ENCODE results near the gene ZRANB1.
"Not testable (repeated sequence)": the region's sequence is repeated elsewhere in the genome, so short reads cannot be mapped to it uniquely, and the experiment has no call there.

Gene ZRANB1

GRCh38 chr10:124912101-124912886 lies 29.6 kb upstream of the ZRANB1 start:
- in situ Hi-C loops (cut with MboI; ENCODE audit: low pct_unique_long_range_greater_than_20kb, low sequenced_read_pairs, unreplicated experiment) = no loop called here
- TF ChIP-seq CTCF (IDR thresholded peaks at IDR 0.05; ENCODE audit: extremely low read depth, insufficient read depth, missing control alignments) = no peak

GRCh38 chr10:124913167-124913566 lies 28.8 kb upstream of the ZRANB1 start:
- no peak for DNase-seq (ENCODE audit: low spot score)
- TF ChIP-seq CTCF (IDR thresholded peaks at IDR 0.05; ENCODE audit: extremely low read depth, insufficient read depth, missing control alignments) = no peak
- in situ Hi-C loops (cut with MboI; ENCODE audit: low pct_unique_long_range_greater_than_20kb, low sequenced_read_pairs, unreplicated experiment) = no loop called here

More at GRCh38 chr10:124912101-124912886, 29.6 kb upstream of the ZRANB1 start:
- DNase-seq (ENCODE audit: low spot score) = no peak

DNA sequence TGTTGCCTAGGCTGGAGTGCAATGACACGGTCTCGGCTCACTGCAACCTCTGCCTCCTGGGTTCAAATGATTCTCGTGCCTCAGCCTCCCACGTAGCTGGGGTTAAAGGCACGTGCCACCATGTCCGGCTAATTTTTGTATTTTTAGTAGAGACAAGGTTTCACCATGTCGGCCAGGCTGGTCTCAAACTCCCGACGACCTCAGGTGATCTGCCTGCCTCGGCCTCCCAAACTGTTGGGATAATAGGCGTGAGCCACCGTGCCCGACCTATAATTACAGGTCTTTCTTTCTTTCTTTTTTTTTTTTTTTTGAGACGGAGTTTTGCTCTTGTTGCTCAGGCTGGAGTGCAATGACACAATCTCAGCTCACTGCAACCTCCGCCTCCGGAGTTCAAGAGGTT lies 27.5 kb upstream of the ZRANB1 start:
- DNase-seq (ENCODE audit: low spot score); in situ Hi-C loops (cut with MboI; ENCODE audit: low pct_unique_long_range_greater_than_20kb, low sequenced_read_pairs, unreplicated experiment): not testable (repeated sequence)

GRCh38 chr10:124916098-124916584 lies 25.8 kb upstream of the ZRANB1 start:
- in situ Hi-C loops (cut with MboI; ENCODE audit: low pct_unique_long_range_greater_than_20kb, low sequenced_read_pairs, unreplicated experiment) = no loop called here
- no peak for DNase-seq (ENCODE audit: low spot score)

GRCh38 chr10:124916585-124917427 lies 25.1 kb upstream of the ZRANB1 start:
- DNase-seq (ENCODE audit: low spot score) = peak; percentile 100
- in situ Hi-C loops (cut with MboI; ENCODE audit: low pct_unique_long_range_greater_than_20kb, low sequenced_read_pairs, unreplicated experiment) = no loop called here
- TF ChIP-seq CTCF (IDR thresholded peaks at IDR 0.05; ENCODE audit: extremely low read depth, insufficient read depth, missing control alignments) = peak; percentile 10

More at GRCh38 chr10:124916098-124916584, 25.8 kb upstream of the ZRANB1 start:
- no peak for TF ChIP-seq CTCF (IDR thresholded peaks at IDR 0.05; ENCODE audit: extremely low read depth, insufficient read depth, missing control alignments)

GRCh38 chr10:124917428-124918190 lies 24.3 kb upstream of the ZRANB1 start:
- in situ Hi-C loops (cut with MboI; ENCODE audit: low pct_unique_long_range_greater_than_20kb, low sequenced_read_pairs, unreplicated experiment) = no loop called here
- TF ChIP-seq CTCF (IDR thresholded peaks at IDR 0.05; ENCODE audit: extremely low read depth, insufficient read depth, missing control alignments) = no peak
- peak; percentile 53 for DNase-seq (ENCODE audit: low spot score)

All from GM13977 (cell line).